Measurements from ENCODE around the gene SLC49A4.
"Not testable (repeated sequence)": the region's sequence is repeated elsewhere in the genome, so short reads cannot be mapped to it uniquely, and the experiment has no call there.

The SLC49A4 gene
- total RNA-seq, result 2.6 to 11.6 reads per million in 2 experiments

GRCh38 chr3:122794779-122795673 lies at the start of gene SLC49A4:
TSS of gene SLC49A4 (plus strand) at chr3:122795069. CDS start at chr3:122795193, 124 bp downstream.
- peak; percentile 48 for DNase-seq (ENCODE audit: low read depth)

GRCh38 chr3:122745369-122746021 lies 49.4 kb upstream of the SLC49A4 start:
- DNase-seq (ENCODE audit: low read depth), result no peak

GRCh38 chr3:122747295-122747694 lies 47.6 kb upstream of the SLC49A4 start:
- DNase-seq (ENCODE audit: low read depth), result not testable (repeated sequence)

- DNase-seq (ENCODE audit: low read depth), result no peak
Observed at GRCh38 chr3:122748347-122748746, 46.5 kb upstream of the SLC49A4 start.

- no peak for DNase-seq (ENCODE audit: low read depth)
Observed at GRCh38 chr3:122754929-122755328, 39.9 kb upstream of the SLC49A4 start.

GRCh38 chr3:122755491-122755890 lies 39.4 kb upstream of the SLC49A4 start:
- no peak for DNase-seq (ENCODE audit: low read depth)

GRCh38 chr3:122758877-122759560 lies 35.9 kb upstream of the SLC49A4 start:
- no peak for DNase-seq (ENCODE audit: low read depth)

GRCh38 chr3:122760453-122761271 lies 34.2 kb upstream of the SLC49A4 start:
- no peak for DNase-seq (ENCODE audit: low read depth)

- no peak for DNase-seq (ENCODE audit: low read depth)
Observed at GRCh38 chr3:122766430-122766829, 28.4 kb upstream of the SLC49A4 start.

- no peak for DNase-seq (ENCODE audit: low read depth)
Observed at GRCh38 chr3:122767540-122768372, 27.1 kb upstream of the SLC49A4 start.

GRCh38 chr3:122770521-122771202 lies 24.2 kb upstream of the SLC49A4 start:
- no peak for DNase-seq (ENCODE audit: low read depth)

GRCh38 chr3:122772827-122773226 lies 22.0 kb upstream of the SLC49A4 start:
- no peak for DNase-seq (ENCODE audit: low read depth)

GRCh38 chr3:122773944-122774509 lies 20.8 kb upstream of the SLC49A4 start:
- DNase-seq (ENCODE audit: low read depth), result no peak

GRCh38 chr3:122774564-122774963 lies 20.3 kb upstream of the SLC49A4 start:
- DNase-seq (ENCODE audit: low read depth), result no peak

GRCh38 chr3:122776675-122777468 lies 18.0 kb upstream of the SLC49A4 start:
- DNase-seq (ENCODE audit: low read depth), result no peak

- DNase-seq (ENCODE audit: low read depth), result no peak
Observed at GRCh38 chr3:122777563-122777962, 17.3 kb upstream of the SLC49A4 start.

- DNase-seq (ENCODE audit: low read depth), result no peak
Observed at GRCh38 chr3:122782804-122783203, 12.1 kb upstream of the SLC49A4 start.

- DNase-seq (ENCODE audit: low read depth), result no peak
Observed at GRCh38 chr3:122784436-122784835, 10.4 kb upstream of the SLC49A4 start.

- DNase-seq (ENCODE audit: low read depth), result no peak
Observed at GRCh38 chr3:122785231-122785630, 9.6 kb upstream of the SLC49A4 start.

Data from T follicular helper cell (primary cell).